PC-3 (cell line): ENCODE measurements around the gene WDFY3.

ENCODE experiments used
- EZH2 ChIP-seq: fragments of 300-600 bp; sonication (generic); IDR thresholded peaks from one replicate; pipeline ENCODE4 v1.6.1; 2017; ENCODE audit warnings: antibody characterized with exemption, mild to moderate bottlenecking, low read length; ENCODE audit not compliant: unreplicated experiment
- EZH2phosphoT487 ChIP-seq: fragments of 300-600 bp; sonication (generic); IDR thresholded peaks from 2 replicates; pipeline ENCODE4 v1.6.1; 2018; ENCODE audit warnings: mild to moderate bottlenecking, antibody characterized with exemption, low read length, borderline replicate concordance
- TF ChIP-seq, protein P1 (sequence below): fragments of 300-600 bp; sonication (generic); conservative IDR thresholded peaks from 2 replicates; pipeline ENCODE4 v1.5.1; 2017; ENCODE audit warnings: antibody characterized with exemption, low read depth, mild to moderate bottlenecking, low read length

DNA sequence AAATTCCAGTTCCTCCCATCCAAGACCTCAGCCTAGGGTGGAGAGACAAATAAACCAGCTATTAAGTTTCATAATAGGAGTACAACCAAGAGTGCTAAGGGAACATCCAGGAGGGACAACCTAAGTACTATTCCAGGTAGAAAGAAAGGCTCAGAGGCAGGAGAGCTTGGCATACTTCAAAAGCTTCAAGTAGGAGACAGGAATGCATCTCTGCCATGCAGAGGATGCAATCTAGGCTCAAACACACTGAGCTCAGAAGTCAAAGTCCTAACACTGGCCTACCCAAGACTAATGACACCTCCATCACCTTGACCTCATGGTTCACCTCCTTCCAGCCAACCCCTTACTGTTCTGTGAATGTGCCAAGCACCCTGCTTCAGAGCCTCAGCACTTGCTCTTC, 8.1 kb downstream of the WDFY3 start:
- TF ChIP-seq, protein P1, sequence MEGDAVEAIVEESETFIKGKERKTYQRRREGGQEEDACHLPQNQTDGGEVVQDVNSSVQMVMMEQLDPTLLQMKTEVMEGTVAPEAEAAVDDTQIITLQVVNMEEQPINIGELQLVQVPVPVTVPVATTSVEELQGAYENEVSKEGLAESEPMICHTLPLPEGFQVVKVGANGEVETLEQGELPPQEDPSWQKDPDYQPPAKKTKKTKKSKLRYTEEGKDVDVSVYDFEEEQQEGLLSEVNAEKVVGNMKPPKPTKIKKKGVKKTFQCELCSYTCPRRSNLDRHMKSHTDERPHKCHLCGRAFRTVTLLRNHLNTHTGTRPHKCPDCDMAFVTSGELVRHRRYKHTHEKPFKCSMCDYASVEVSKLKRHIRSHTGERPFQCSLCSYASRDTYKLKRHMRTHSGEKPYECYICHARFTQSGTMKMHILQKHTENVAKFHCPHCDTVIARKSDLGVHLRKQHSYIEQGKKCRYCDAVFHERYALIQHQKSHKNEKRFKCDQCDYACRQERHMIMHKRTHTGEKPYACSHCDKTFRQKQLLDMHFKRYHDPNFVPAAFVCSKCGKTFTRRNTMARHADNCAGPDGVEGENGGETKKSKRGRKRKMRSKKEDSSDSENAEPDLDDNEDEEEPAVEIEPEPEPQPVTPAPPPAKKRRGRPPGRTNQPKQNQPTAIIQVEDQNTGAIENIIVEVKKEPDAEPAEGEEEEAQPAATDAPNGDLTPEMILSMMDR = no peak
- TF ChIP-seq EZH2 (no peak), EZH2phosphoT487 (no peak)
